ENCODE measurements around the gene BEND6. TPM values are rescaled to one million over a fixed set of nuclear protein-coding genes. Genes with fewer than 3 reads are reported as not detected.

The BEND6 gene
- total and polyA plus RNA-seq, 2 of the 8 experiments (the other 6 are each of a cell fraction or from before 2014, with no cell fraction given): 0.71 to 2.1 TPM

DNA sequence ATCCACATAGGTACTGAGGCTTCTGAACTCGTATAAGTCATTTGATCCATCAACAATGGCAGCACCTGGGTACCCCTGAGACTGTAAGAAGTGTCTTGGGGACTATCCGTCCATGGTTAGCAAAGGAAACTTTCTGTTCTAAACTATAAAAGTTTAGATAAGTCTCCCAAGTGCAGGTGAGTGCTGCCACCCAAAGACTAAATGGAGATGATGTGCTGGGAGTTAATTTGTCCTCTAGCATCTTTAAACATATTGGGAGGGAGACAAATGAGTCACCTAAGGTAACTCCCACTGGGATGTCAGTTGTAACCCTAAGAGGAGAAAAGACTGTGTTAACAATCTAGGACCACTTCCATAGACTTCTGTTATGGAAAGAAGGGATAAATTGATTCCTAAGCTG is 6.2 kb downstream of the BEND6 start:
- Histone ChIP-seq H4K5ac (ENCODE audit: insufficient read length, low read depth, low read length) (no peak overlapping the region), H3K4ac (replicated peaks; ENCODE audit: insufficient read length, low read depth, low read length) (no peak overlapping the region), H2BK15ac (ENCODE audit: low read length) (no peak overlapping the region), H3K79me2 (ENCODE audit: control insufficient read depth in 1 of 2, insufficient read depth in 2 of 2, low read length in 2 of 2) (no peaks in the 10 kb centered on the region), H3K4me3 (ENCODE audit: extremely low read depth in 1 of 4, insufficient read depth in 2 of 4, low read depth in 3 of 4, low read length in 4 of 4) (no peak overlapping the region), H3K36me3 (ENCODE audit: control insufficient read depth in 2 of 4, insufficient read depth in 4 of 4, low read length in 3 of 4) (no peaks in the 10 kb centered on the region), H3K9me3 (ENCODE audit: insufficient read depth in 2 of 2, low read depth in 1 of 2, low read length in 1 of 2) (no peaks in the 10 kb centered on the region), H2BK5ac (ENCODE audit: low read depth, low read length) (no peak overlapping the region), H3K23ac (ENCODE audit: insufficient read length) (no peak overlapping the region), H2BK120ac (replicated peaks; ENCODE audit: low read depth, low read length) (no peak overlapping the region), H3K4me2 (ENCODE audit: insufficient read depth in 1 of 2, low read depth in 2 of 2, low read length in 2 of 2) (no peak overlapping the region), H2BK12ac (ENCODE audit: low read depth, low read length) (no peak overlapping the region), H3K27me3 (replicated peaks in 1 of 4; ENCODE audit: control insufficient read depth in 3 of 4, extremely low read depth in 1 of 4, insufficient read depth in 3 of 4, low read length in 3 of 4) (no peaks in the 10 kb centered on the region), H3K56ac (replicated peaks; ENCODE audit: insufficient read length, low read depth, low read length) (no peak overlapping the region), H4K91ac (replicated peaks; ENCODE audit: insufficient read length, low read length) (no peak overlapping the region), H3K18ac (ENCODE audit: extremely low read depth, low read length) (no peak overlapping the region), H2AK5ac (ENCODE audit: low read depth, low read length) (no peak overlapping the region), H3K79me1 (ENCODE audit: low read depth, low read length) (no peaks in the 10 kb centered on the region), H3K14ac (ENCODE audit: insufficient read length) (no peak overlapping the region), H3K27ac (ENCODE audit: low read depth, low read length) (no peak overlapping the region), H3K4me1 (replicated peaks in 1 of 4; ENCODE audit: control insufficient read depth in 3 of 4, insufficient read depth in 4 of 4, low read length in 3 of 4) (peaks cover 0 to 4% (median 3%) of the 10 kb centered on the region in 4 experiments; a peak in 3 of 7 replicates), H3K23me2 (ENCODE audit: low read depth, low read length) (no peaks in the 10 kb centered on the region; the same call in 1 of the 2 replicates), H4K8ac (ENCODE audit: extremely low read depth, insufficient read depth, low read length) (no peak overlapping the region), H2AFZ (ENCODE audit: low read length) (no peak overlapping the region), H4K20me1 (replicated peaks in 1 of 2; ENCODE audit: control insufficient read depth in 1 of 2, insufficient read depth in 2 of 2, low read length in 2 of 2) (no peaks in the 10 kb centered on the region), H2BK20ac (ENCODE audit: low read length) (no peak overlapping the region), H3K9ac (replicated peaks in 1 of 4; ENCODE audit: extremely low read depth in 1 of 4, low read depth in 3 of 4, low read length in 3 of 4) (no peak overlapping the region)
- DNase-seq (ENCODE audit: low read depth in 1 of 2, low spot score in 2 of 2) (no peak), FAIRE-seq (no peak)
- 76% methylated on average over 2 of the region's 2 CpGs; no CpG with 5 or more reads in 1 of the 2 experiments for WGBS, 2 experiments (ENCODE audit: extremely low coverage in 1 of 2, insufficient coverage in 1 of 2, insufficient read length in 1 of 2, insufficient replicate concordance in 2 of 2, low coverage in 1 of 2, low lambda C conversion rate in 2 of 2, missing lambda C conversion rate in 1 of 2)
- ChIA-PET CTCF (ENCODE audit: partially characterized antibody) (interaction anchor here (0.7 to 3.8 kb wide), 6 partner anchors 36 to 161 kb away, joined by 3 to 13 read pairs (median 4); no protein-coding TSS in a partner anchor), POLR2A (ENCODE audit: partially characterized antibody) (interaction anchor here (1.1 kb wide), 1 partner anchor 261 kb away, joined by 3 read pairs; the partner anchor contains the start of gene RAB23)
- TF ChIP-seq NANOG (IDR thresholded peaks at IDR 0.05; ENCODE audit: insufficient read depth, low read depth, low read length, poor library complexity, severe bottlenecking): no peak
- TF ChIP-seq, protein P1, sequence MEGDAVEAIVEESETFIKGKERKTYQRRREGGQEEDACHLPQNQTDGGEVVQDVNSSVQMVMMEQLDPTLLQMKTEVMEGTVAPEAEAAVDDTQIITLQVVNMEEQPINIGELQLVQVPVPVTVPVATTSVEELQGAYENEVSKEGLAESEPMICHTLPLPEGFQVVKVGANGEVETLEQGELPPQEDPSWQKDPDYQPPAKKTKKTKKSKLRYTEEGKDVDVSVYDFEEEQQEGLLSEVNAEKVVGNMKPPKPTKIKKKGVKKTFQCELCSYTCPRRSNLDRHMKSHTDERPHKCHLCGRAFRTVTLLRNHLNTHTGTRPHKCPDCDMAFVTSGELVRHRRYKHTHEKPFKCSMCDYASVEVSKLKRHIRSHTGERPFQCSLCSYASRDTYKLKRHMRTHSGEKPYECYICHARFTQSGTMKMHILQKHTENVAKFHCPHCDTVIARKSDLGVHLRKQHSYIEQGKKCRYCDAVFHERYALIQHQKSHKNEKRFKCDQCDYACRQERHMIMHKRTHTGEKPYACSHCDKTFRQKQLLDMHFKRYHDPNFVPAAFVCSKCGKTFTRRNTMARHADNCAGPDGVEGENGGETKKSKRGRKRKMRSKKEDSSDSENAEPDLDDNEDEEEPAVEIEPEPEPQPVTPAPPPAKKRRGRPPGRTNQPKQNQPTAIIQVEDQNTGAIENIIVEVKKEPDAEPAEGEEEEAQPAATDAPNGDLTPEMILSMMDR (IDR thresholded peaks at IDR 0.05; ENCODE audit: control extremely low read depth in 1 of 3, insufficient read depth in 1 of 3, low read depth in 1 of 3, low read length in 3 of 3): peak in 1 of 3 experiments; percentile 2; a peak in 1 of 4 replicates
- TF ChIP-seq RAD21 (IDR thresholded peaks at IDR 0.05 in 1 of 2, conservative IDR thresholded peaks at IDR 0.05 in 1 of 2; ENCODE audit: low read depth in 2 of 2, low read length in 2 of 2): peak; percentile 16 to 43; a peak in 3 of 4 replicates
